Measurements from ENCODE around the gene TEX44.

DNA sequence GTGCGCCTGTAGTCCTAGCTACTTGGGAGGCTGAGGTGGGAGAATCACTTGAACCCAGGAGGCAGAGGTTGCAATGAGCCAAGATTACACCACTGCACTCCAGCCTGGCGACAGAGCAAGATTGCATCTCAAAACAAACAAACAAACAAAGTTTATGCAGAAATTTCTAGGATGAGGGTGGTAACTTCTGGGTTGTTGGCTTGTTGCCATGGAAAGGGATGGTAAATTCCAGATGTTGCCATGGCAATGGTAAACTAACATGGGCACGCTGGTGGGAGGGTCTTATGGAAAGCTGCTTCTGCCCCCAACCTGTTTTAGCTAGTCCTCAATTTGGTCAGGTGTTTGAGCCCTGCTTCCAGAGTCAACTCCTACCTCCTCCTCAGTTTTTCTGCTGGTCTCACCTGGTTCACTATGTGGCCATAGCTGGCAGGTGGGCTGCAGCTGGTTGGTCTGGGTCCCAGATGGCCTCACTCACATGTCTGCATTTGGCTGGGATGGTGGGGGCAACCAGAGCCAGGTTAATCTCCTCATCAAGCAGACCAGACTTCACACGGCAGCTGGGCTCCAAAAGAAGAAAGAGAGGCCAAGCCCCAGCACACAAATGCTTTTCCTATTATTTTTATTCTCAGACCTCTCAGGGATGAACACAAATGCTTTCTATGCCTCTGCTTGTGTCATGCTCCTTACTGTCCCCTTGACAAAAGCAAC lies 26.6 kb upstream of the TEX44 start:
- TF ChIP-seq FOXA1 (IDR thresholded peaks at IDR 0.05): no peak
- TF ChIP-seq SUZ12 (IDR thresholded peaks at IDR 0.05): no peak
- TF ChIP-seq SP1 (IDR thresholded peaks at IDR 0.05): no peak
- TF ChIP-seq FOXM1 (IDR thresholded peaks at IDR 0.05; ENCODE audit: borderline replicate concordance): no peak
- no peak for TF ChIP-seq BHLHE40 (IDR thresholded peaks at IDR 0.05; ENCODE audit: borderline replicate concordance)
- TF ChIP-seq ELF4 (IDR thresholded peaks at IDR 0.05): no peak
- TF ChIP-seq TARDBP (IDR thresholded peaks at IDR 0.05): no peak
- no peak for TF ChIP-seq CTBP1 (IDR thresholded peaks at IDR 0.05; ENCODE audit: borderline replicate concordance)
- no peak for TF ChIP-seq LEF1 (IDR thresholded peaks at IDR 0.05; ENCODE audit: borderline replicate concordance)
- no peak for TF ChIP-seq L3MBTL2 (conservative IDR thresholded peaks at IDR 0.05)
- TF ChIP-seq ARNT (IDR thresholded peaks at IDR 0.05): no peak
- no peak for TF ChIP-seq HDGF (IDR thresholded peaks at IDR 0.05; ENCODE audit: borderline replicate concordance)
